Activated CD4-positive, alpha-beta memory T cell treated with anti-CD3 and anti-CD28 coated beads, Interleukin-2, amount 10 ng/mL, durations not matched to agents 7 days and 5 days (primary cell): ENCODE measurements around the gene GABRB2. TPM values are rescaled to one million over a fixed set of nuclear protein-coding genes. Genes with fewer than 3 reads are reported as not detected.

Source experiments
- CTCF ChIA-PET: fragments of 350-600 bp; sonication (Branson Sonifier 250); formaldehyde crosslinking; loops from one replicate; lab custom pipeline; 2021; ENCODE audit warnings: antibody characterized with exemption, inconsistent platforms; lab: Charles Lee
- POLR2A ChIA-PET: fragments of 350-600 bp; sonication (Branson Sonifier 250); formaldehyde crosslinking; loops from one replicate; lab custom pipeline; 2021; ENCODE audit warnings: antibody characterized with exemption; lab: Charles Lee
- DNase-seq: peaks from one replicate; pipeline ENCODE4 v3.0.0-alpha.2; 2020
- H3K27ac Mint-ChIP-seq: one replicate; pipeline ENCODE4 v1.8.0; 2021; ENCODE audit warnings: mild to moderate bottlenecking, mixed read lengths
- H3K27me3 Mint-ChIP-seq: one replicate; pipeline ENCODE4 v1.8.0; 2021; ENCODE audit warnings: mixed read lengths
- H3K36me3 Mint-ChIP-seq: one replicate; pipeline ENCODE4 v1.8.0; 2021; ENCODE audit warnings: low read depth, mixed read lengths
- H3K4me1 Mint-ChIP-seq: one replicate; pipeline ENCODE4 v1.8.0; 2021; ENCODE audit warnings: mixed read lengths
- H3K4me3 Mint-ChIP-seq: one replicate; pipeline ENCODE4 v1.8.0; 2021; ENCODE audit warnings: mild to moderate bottlenecking, mixed read lengths
- H3K9me3 Mint-ChIP-seq: one replicate; pipeline ENCODE4 v1.8.0; 2021; ENCODE audit warnings: mixed read lengths
- total RNA-seq, 2 experiments: library from RNA; stranded (reverse); gene quantifications; one replicate each; pipeline ENCODE4 v1.2.3, GENCODE V29; 2021

GABRB2 gene
- total RNA-seq = not detected

DNA sequence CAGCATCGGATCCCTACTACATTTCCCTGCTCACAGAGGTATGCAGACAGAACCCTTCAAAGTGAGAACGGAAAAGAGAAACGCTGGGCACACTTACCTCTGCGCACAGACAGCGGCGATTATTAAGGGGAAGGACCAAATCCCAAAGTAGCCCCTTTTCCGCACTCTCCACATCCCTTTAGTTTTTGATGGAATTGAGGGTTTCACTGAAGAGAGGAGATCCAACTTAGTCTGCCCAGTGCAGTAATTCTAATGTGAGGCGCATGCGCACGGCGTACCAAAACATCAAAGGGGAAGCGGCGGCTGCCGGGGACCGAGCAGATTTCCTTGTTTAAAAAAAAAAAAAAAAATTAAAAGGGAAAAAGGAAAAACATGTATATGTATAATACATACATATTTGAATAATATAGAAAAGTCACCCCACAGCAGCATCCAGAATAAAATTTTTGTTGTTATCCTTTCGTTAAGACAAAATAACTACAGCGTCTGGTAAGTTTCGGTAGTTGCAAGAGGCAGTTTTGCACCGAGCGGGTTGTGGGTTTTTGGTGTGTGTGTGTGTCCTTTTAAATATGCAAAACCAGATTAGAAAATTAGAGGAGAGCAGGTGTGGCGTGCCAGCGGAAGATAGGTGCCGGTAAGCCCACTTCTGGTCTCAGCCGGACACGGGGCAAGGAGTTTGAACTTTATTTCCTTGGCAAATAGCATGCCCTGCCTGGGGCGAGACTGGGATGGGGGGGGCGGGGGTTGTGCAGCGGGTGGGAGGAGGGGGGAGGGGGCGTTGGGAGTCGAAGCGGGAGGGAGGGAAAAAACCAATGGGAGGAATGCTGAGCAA lies at the start of gene GABRB2:
Gene GABRB2, minus strand, starts transcription at position 256 of the 832 bp plus-strand sequence. Its CDS starts 82 bp downstream, at position 174.
- CTCF ChIA-PET = no interaction called here
- no peak within 1 kb of the TSS for H3K27ac Mint-ChIP-seq
- peaks cover 13% of the 10 kb centered on the region for H3K4me1 Mint-ChIP-seq
- POLR2A ChIA-PET = no interaction called here
- H3K27me3 Mint-ChIP-seq = peaks cover 51% of the 10 kb centered on the region
- no peaks in the 10 kb centered on the region for H3K36me3 Mint-ChIP-seq
- H3K4me3 Mint-ChIP-seq = peak within 1 kb of the TSS; percentile 74
- no peaks in the 10 kb centered on the region for H3K9me3 Mint-ChIP-seq
- DNase-seq = peak; percentile 40

DNA sequence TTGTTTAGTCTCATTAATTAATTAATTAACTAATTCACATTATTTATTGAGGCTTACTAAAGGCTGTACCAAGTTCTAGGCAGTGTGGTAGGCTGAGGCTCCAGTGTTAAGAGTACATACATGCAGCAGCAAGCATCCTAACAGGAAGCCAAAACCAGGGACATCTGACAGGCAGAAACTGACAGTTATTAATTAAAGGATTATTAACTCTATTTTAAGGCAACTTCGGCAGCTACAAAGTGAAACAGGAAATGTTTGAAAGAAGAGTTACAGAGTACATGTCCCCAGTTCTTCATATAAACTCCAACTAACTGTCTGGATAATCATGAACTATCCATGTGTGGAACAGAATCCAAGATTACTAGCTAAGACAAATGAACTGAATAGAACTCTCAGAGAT lies 39.3 kb upstream of the GABRB2 start:
- POLR2A ChIA-PET = no interaction called here
- Mint-ChIP-seq H3K36me3 (no peaks in the 10 kb centered on the region), H3K4me3 (no peak overlapping the region), H3K27ac (no peak overlapping the region), H3K4me1 (no peaks in the 10 kb centered on the region), H3K9me3 (no peaks in the 10 kb centered on the region), H3K27me3 (no peaks in the 10 kb centered on the region)
- CTCF ChIA-PET = no interaction called here
- no peak for DNase-seq

GRCh38 chr5:161580621-161581020 lies 34.1 kb upstream of the GABRB2 start:
- Mint-ChIP-seq H3K9me3 (no peaks in the 10 kb centered on the region), H3K4me1 (no peaks in the 10 kb centered on the region), H3K4me3 (no peak overlapping the region), H3K27me3 (no peaks in the 10 kb centered on the region), H3K27ac (no peak overlapping the region), H3K36me3 (no peaks in the 10 kb centered on the region)
- ChIA-PET POLR2A (no interaction called here), CTCF (interaction anchor here (0.5 kb wide), 1 partner anchor 58 kb away, joined by 3 read pairs; no protein-coding TSS in a partner anchor)
- DNase-seq = no peak

- ChIA-PET CTCF (no interaction called here), POLR2A (no interaction called here)
- no peak overlapping the region for H3K27ac Mint-ChIP-seq
- no peaks in the 10 kb centered on the region for H3K27me3 Mint-ChIP-seq
- no peak overlapping the region for H3K4me3 Mint-ChIP-seq
- H3K36me3 Mint-ChIP-seq = no peaks in the 10 kb centered on the region
- no peaks in the 10 kb centered on the region for H3K9me3 Mint-ChIP-seq
- no peaks in the 10 kb centered on the region for H3K4me1 Mint-ChIP-seq
- no peak for DNase-seq
These were observed 26.4 kb upstream of the GABRB2 start for GRCh38 chr5:161572914-161573313.

DNA sequence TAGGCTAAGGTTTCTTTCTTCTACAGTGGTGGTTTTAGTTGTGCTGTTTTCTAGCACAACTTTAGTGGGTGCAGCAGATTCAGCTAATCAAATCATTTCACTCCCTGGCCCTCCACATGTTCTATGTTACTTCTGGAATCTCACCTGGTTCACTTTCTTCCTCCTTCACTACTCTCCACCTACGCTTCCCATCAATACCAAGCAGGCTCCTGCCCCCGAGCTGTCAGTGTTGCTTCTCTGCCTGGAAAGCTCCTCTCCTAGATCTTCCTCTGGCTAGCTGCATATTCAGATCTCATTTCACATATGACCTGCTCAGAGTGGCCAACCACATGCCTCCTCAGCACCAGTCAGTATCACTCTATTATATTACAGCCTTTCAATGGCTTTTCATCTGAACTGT lies 19.6 kb upstream of the GABRB2 start:
- H3K27ac Mint-ChIP-seq = no peak overlapping the region
- H3K4me1 Mint-ChIP-seq = no peaks in the 10 kb centered on the region
- no peaks in the 10 kb centered on the region for H3K9me3 Mint-ChIP-seq
- no peaks in the 10 kb centered on the region for H3K36me3 Mint-ChIP-seq
- H3K4me3 Mint-ChIP-seq = no peak overlapping the region
- POLR2A ChIA-PET = no interaction called here
- DNase-seq = no peak
- H3K27me3 Mint-ChIP-seq = no peaks in the 10 kb centered on the region
- CTCF ChIA-PET = no interaction called here

- Mint-ChIP-seq H3K27ac (no peak overlapping the region), H3K27me3 (no peaks in the 10 kb centered on the region)
- POLR2A ChIA-PET = no interaction called here
These were observed 15.9 kb upstream of the GABRB2 start for GRCh38 chr5:161562446-161562845.

DNA sequence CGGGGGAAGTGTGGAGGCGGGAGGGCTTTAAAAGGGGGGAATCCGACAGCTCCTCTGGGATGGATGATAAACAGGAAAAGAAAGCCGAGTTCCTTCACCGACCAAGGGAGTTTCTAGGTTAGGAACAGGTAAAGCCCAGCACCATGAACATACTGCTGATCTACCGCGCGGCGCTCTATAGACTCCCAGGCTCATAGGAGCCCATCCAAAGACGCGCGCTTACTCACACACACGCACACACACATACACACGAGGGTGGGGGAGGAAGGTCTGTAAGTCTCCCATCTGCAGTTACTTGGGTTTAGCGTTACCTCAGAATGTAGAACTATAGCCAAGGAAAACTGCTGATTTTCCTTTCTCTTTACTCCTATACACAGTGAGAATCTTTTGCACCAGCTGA lies 2.6 kb upstream of the GABRB2 start:
- no peak overlapping the region for H3K4me3 Mint-ChIP-seq
- no peak overlapping the region for H3K27ac Mint-ChIP-seq
- H3K9me3 Mint-ChIP-seq = no peaks in the 10 kb centered on the region
- CTCF ChIA-PET = no interaction called here
- DNase-seq = no peak
- peaks cover 51% of the 10 kb centered on the region for H3K27me3 Mint-ChIP-seq
- peaks cover 13% of the 10 kb centered on the region for H3K4me1 Mint-ChIP-seq
- POLR2A ChIA-PET = no interaction called here
- H3K36me3 Mint-ChIP-seq = no peaks in the 10 kb centered on the region

More at GRCh38 chr5:161562446-161562845, 15.9 kb upstream of the GABRB2 start:
- H3K4me3 Mint-ChIP-seq = no peak overlapping the region
- CTCF ChIA-PET = no interaction called here
- H3K36me3 Mint-ChIP-seq = no peaks in the 10 kb centered on the region
- H3K4me1 Mint-ChIP-seq = no peaks in the 10 kb centered on the region
- DNase-seq = no peak
- H3K9me3 Mint-ChIP-seq = no peaks in the 10 kb centered on the region

GRCh38 chr5:161548487-161549094 lies 2.1 kb upstream of the GABRB2 start:
- Mint-ChIP-seq H3K27me3 (peaks cover 51% of the 10 kb centered on the region), H3K36me3 (no peaks in the 10 kb centered on the region), H3K9me3 (no peaks in the 10 kb centered on the region), H3K4me1 (peaks cover 13% of the 10 kb centered on the region), H3K27ac (no peak overlapping the region), H3K4me3 (no peak overlapping the region)
- POLR2A ChIA-PET = no interaction called here
- DNase-seq = no peak
- CTCF ChIA-PET = interaction anchor here (0.5 kb wide), 1 partner anchor 1962 kb away, joined by 3 read pairs; no protein-coding TSS in a partner anchor

DNA sequence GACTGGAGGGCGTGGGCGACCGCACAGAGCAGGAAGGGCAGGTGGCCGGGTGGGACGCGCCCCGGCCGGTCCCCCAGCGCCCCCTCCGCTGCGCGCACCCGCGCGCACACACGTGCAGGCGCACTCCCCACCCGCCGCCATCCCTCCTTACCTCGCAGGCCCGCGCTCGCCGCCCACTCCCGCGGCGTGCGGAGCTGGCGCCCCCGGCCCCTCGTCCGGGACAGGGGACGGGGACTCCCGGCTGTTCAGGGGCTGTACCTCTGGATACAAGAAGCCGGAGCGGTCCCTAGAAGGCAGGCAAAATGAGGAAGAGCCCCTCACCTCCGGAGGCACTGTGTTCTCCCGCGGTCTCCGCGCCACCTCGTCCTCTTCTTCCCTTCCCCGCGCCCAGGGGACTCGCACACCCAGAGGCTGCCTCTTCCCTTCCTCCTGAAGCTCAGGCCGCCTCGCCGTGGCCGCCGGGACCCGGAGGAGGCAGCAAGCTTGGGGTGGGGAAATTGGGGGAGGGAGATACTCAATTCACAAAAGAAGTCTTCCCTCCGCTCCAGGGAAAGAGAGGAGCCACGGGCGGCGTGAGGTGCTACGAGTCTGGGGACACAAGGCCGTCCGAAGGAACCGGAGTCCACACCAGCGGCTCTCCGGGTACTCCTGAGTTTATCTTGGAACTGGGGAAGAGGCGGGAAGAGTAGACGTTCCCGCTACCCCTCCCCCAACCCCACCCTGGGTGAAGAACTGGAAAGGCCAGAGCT lies 1.4 kb upstream of the GABRB2 start:
- no peaks in the 10 kb centered on the region for H3K36me3 Mint-ChIP-seq
- ChIA-PET POLR2A (no interaction called here), CTCF (interaction anchor here (0.5 kb wide), 1 partner anchor 1963 kb away, joined by 3 read pairs; no protein-coding TSS in a partner anchor)
- peaks cover 13% of the 10 kb centered on the region for H3K4me1 Mint-ChIP-seq
- DNase-seq = no peak
- H3K27ac Mint-ChIP-seq = no peak overlapping the region
- peaks cover 51% of the 10 kb centered on the region for H3K27me3 Mint-ChIP-seq
- H3K9me3 Mint-ChIP-seq = no peaks in the 10 kb centered on the region
- no peak overlapping the region for H3K4me3 Mint-ChIP-seq

DNA sequence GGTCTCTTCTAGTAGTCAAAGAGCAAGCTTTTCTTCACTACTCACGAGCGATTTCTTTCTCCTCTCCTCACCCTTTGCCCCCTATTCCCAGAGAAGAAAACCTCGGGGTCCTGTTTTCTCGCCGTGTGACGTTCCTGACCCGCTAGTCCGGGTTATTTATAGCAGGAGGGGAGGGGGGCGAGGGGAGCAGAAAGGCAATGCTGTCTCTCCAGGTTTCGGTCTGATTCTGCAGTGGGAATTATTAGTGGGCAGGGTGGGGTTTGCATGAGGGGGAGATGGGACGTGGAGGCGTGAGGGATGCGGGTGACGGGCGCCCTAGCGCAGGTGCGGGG lies 847 bp upstream of the GABRB2 start:
- DNase-seq = no peak
- no peak overlapping the region for H3K4me3 Mint-ChIP-seq

GRCh38 chr5:161546095-161546469 lies 443 bp downstream of the GABRB2 start:
- ChIA-PET CTCF (interaction anchor here (0.6 kb wide), 1 partner anchor 1019 kb away, joined by 3 read pairs; no protein-coding TSS in a partner anchor), POLR2A (no interaction called here)
- Mint-ChIP-seq H3K27me3 (peaks cover 51% of the 10 kb centered on the region), H3K27ac (no peak overlapping the region), H3K4me1 (peaks cover 13% of the 10 kb centered on the region), H3K4me3 (peak overlapping the region; percentile 74), H3K36me3 (no peaks in the 10 kb centered on the region), H3K9me3 (no peaks in the 10 kb centered on the region)
- DNase-seq = no peak

More for the DNA sequence above, 847 bp upstream of the GABRB2 start:
- H3K9me3 Mint-ChIP-seq = no peaks in the 10 kb centered on the region
- peaks cover 51% of the 10 kb centered on the region for H3K27me3 Mint-ChIP-seq
- H3K27ac Mint-ChIP-seq = no peak overlapping the region
- CTCF ChIA-PET = no interaction called here
- peaks cover 13% of the 10 kb centered on the region for H3K4me1 Mint-ChIP-seq
- POLR2A ChIA-PET = no interaction called here
- H3K36me3 Mint-ChIP-seq = no peaks in the 10 kb centered on the region

GRCh38 chr5:161545344-161546094 lies 1.0 kb downstream of the GABRB2 start:
- Mint-ChIP-seq H3K27ac (no peak overlapping the region), H3K9me3 (no peaks in the 10 kb centered on the region), H3K4me1 (peaks cover 13% of the 10 kb centered on the region), H3K36me3 (no peaks in the 10 kb centered on the region), H3K27me3 (peaks cover 47% of the 10 kb centered on the region), H3K4me3 (peak overlapping the region; percentile 74)
- POLR2A ChIA-PET = no interaction called here
- DNase-seq = no peak
- CTCF ChIA-PET = interaction anchor here (0.6 kb wide), 1 partner anchor 1018 kb away, joined by 3 read pairs; no protein-coding TSS in a partner anchor
